ENCODE measurements around the gene ETV3. TPM values are rescaled to one million over a fixed set of nuclear protein-coding genes. Genes with fewer than 3 reads are reported as not detected.
A peak's percentile ranks its signal among the peaks of the same experiment; 100 is the strongest.
"Not testable (repeated sequence)": the region's sequence is repeated elsewhere in the genome, so short reads cannot be mapped to it uniquely, and the experiment has no call there.

Gene ETV3
- total RNA-seq, 1 donor from 2014 or later: 41.0 TPM

DNA sequence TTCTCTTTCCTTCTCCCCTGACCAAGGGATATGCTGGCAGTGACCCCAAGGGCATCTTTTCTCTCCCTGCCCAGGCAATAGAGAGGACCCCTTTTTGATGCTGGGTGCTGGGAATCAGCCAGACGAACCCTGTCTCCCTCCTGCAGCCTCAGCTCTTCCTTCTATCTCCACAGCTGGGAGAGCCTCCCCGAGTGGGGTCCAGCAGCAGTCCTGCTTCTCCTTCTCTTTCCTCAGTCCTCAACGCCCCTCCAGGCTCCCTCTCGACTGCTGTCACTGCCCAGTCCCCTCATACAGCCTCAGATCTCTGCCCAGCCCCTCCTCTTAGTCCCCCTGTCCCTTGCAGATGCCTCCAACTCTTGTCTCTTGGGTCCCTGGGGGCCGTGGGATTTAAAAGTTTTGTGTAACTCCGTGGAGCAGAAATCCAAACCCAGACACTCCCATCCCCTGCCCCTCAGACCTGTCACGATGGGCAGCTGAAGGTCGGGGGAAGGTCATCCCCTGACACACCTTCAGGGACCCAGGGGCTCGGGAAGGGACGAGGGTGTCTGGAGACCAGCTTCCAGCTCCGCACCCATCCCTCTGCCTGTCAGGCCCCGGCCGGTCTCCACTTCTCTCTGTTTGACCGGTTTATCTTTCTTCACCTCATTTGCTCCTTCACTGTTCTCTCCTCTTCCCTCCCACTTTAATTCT is 32.8 kb downstream of the ETV3 start:
- Mint-ChIP-seq H3K4me3 (no peak overlapping the region), H3K4me1 (ENCODE audit: unreplicated experiment) (peaks cover 17% of the 10 kb centered on the region), H3K27ac (no peak overlapping the region), H3K9me3 (no peaks in the 10 kb centered on the region), H3K27me3 (peaks cover 56% of the 10 kb centered on the region), H3K36me3 (no peaks in the 10 kb centered on the region)
- TF ChIP-seq CTCF (conservative IDR thresholded peaks at IDR 0.05): no peak
- no peak for DNase-seq (ENCODE audit: extremely low spot score, unreplicated experiment)

DNA sequence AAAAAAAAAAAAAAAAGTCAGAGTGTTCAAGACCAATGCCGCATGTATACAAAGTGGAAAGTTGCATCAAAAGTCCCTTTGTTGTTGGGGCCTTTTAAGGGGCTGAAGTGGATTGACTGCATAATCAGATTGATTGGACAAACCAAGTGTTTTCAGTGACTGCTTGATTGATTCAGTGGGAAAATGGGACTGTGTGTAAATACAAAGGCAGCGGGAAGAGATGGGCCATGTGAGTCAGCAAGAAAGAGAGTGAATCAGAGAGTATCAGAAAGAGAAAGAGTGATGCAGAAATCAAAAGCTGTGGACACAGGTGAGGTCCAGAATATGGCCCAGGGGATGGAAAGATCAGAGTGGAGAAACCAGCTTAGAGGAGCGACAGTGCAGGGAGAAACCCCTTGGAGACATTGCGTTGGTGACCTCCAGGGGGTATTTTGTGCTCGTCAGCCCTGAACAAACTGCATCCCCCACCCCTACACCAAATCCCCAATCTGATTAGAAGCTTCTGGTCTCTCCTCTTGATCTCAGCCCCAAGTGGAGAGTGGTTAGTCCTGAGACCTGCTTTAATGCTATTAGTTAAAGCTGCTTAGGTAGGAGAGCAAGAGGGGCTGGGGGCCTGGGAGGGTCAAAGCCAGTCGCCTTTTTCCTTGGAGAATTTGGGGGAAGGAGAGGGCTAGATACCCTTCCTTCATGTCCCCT is 33.4 kb downstream of the ETV3 start:
- peaks cover 17% of the 10 kb centered on the region for H3K4me1 Mint-ChIP-seq (ENCODE audit: unreplicated experiment)
- DNase-seq (ENCODE audit: extremely low spot score, unreplicated experiment): no peak
- H3K9me3 Mint-ChIP-seq: no peaks in the 10 kb centered on the region
- no peaks in the 10 kb centered on the region for H3K36me3 Mint-ChIP-seq
- peak overlapping the region; percentile 5 for H3K27ac Mint-ChIP-seq
- no peak for TF ChIP-seq CTCF (conservative IDR thresholded peaks at IDR 0.05)
- peaks cover 52% of the 10 kb centered on the region for H3K27me3 Mint-ChIP-seq
- no peak overlapping the region for H3K4me3 Mint-ChIP-seq

GRCh38 chr1:157103268-157103667 is 34.9 kb downstream of the ETV3 start:
- Mint-ChIP-seq H3K27ac (no peak overlapping the region), H3K4me1 (ENCODE audit: unreplicated experiment) (peaks cover 17% of the 10 kb centered on the region), H3K27me3 (peaks cover 41% of the 10 kb centered on the region), H3K9me3 (no peaks in the 10 kb centered on the region), H3K36me3 (no peaks in the 10 kb centered on the region), H3K4me3 (no peak overlapping the region)
- no peak for TF ChIP-seq CTCF (conservative IDR thresholded peaks at IDR 0.05)
- no peak for DNase-seq (ENCODE audit: extremely low spot score, unreplicated experiment)

DNA sequence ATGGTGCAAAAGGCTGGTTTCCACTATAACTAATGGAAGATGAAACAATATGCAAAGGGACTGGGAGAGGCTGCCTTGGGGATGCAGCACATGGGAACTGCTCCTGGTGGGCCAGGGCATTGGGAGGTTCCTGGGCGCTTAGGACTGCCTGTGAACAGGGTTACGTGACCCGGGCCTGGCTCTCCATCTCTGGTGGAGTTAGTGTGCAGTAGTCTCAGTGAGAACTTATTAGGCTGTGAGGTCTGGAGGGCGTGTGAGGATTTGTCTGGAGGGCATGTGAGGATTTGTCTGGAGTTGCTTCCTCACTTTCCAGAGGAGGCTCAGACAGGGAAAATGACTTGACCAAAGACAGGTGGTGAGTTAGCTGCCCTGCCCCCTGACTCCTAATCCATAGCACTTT is 37.0 kb downstream of the ETV3 start:
- H3K4me3 Mint-ChIP-seq: no peak overlapping the region
- H3K27ac Mint-ChIP-seq: no peak overlapping the region
- H3K27me3 Mint-ChIP-seq: peaks cover 23% of the 10 kb centered on the region
- DNase-seq (ENCODE audit: extremely low spot score, unreplicated experiment): no peak
- no peak for TF ChIP-seq CTCF (conservative IDR thresholded peaks at IDR 0.05)
- H3K36me3 Mint-ChIP-seq: no peaks in the 10 kb centered on the region
- H3K9me3 Mint-ChIP-seq: no peaks in the 10 kb centered on the region
- H3K4me1 Mint-ChIP-seq (ENCODE audit: unreplicated experiment): peaks cover 17% of the 10 kb centered on the region

GRCh38 chr1:157099633-157100009 is 38.6 kb downstream of the ETV3 start, which contains the start of gene ETV3L:
ETV3L (minus strand) TSS chr1:157099808; CDS start chr1:157099523, 285 bp downstream.
- Mint-ChIP-seq H3K9me3 (no peaks in the 10 kb centered on the region), H3K4me3 (no peak within 1 kb of the TSS), H3K36me3 (no peaks in the 10 kb centered on the region), H3K27ac (no peak within 1 kb of the TSS), H3K4me1 (ENCODE audit: unreplicated experiment) (peaks cover 9% of the 10 kb centered on the region), H3K27me3 (peaks cover 11% of the 10 kb centered on the region)
- no peak for DNase-seq (ENCODE audit: extremely low spot score, unreplicated experiment)
- TF ChIP-seq CTCF (conservative IDR thresholded peaks at IDR 0.05): no peak

DNA sequence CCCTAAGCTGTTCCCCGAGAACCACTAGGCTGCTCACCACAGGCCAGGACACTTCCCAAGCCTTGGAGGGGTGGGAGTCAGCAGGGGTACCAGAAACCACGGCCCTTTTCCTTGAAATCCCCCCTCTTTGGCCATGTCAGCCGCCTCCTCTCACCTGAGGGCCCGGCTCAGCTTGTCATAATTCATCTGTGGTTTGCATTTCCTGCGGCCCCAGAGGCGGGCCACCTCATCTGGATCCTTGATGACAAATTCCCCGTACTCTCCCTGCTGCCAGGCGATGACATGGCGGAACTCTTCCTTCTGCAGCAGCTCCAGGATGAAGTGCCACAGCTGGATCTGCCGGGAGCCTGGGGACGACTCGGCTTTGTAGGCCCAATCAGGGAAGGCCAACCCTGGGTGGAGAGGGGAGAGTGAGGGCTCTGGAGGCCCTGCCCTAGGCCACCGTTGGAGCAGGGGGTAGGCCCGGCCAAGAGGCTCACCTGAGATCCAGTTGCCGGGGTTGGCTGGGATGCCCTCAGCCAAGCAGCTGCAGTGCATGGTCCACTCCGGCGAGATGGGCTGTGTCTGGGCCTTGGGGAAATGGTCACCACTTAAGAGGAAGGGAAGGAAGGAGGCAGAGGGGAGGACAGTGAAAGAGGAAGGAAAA is 39.1 kb downstream of the ETV3 start:
- not testable (repeated sequence) for H3K4me1 Mint-ChIP-seq (ENCODE audit: unreplicated experiment); H3K9me3 Mint-ChIP-seq; H3K27ac Mint-ChIP-seq; H3K36me3 Mint-ChIP-seq; H3K27me3 Mint-ChIP-seq; H3K4me3 Mint-ChIP-seq; DNase-seq (ENCODE audit: extremely low spot score, unreplicated experiment)

All from type B pancreatic cell (in vitro differentiated cells).